Measurements from ENCODE around the gene ISCA1.

- TF ChIP-seq ZFP3 (CRISPR knock-in tag; IDR thresholded peaks at IDR 0.05) (no peak), PATZ1 (CRISPR knock-in tag; IDR thresholded peaks at IDR 0.05; ENCODE audit: borderline replicate concordance) (no peak), PPARA (CRISPR knock-in tag; IDR thresholded peaks at IDR 0.05; ENCODE audit: borderline replicate concordance) (no peak), ZC3H10 (CRISPR knock-in tag; IDR thresholded peaks at IDR 0.05) (no peak), TOX (CRISPR knock-in tag; IDR thresholded peaks at IDR 0.05; ENCODE audit: borderline replicate concordance) (no peak), ARNTL (CRISPR knock-in tag; IDR thresholded peaks at IDR 0.05; ENCODE audit: borderline replicate concordance, low read depth) (no peak), ESRRG (CRISPR knock-in tag; IDR thresholded peaks at IDR 0.05) (no peak), ISL1 (CRISPR knock-in tag; IDR thresholded peaks at IDR 0.05) (no peak), ZNF565 (CRISPR knock-in tag; conservative IDR thresholded peaks at IDR 0.05; ENCODE audit: low read depth) (no peak), SNAI2 (CRISPR knock-in tag; IDR thresholded peaks at IDR 0.05) (no peak)
Observed at GRCh38 chr9:86253577-86253976, 28.8 kb downstream of the ISCA1 start.

Measured in SK-N-SH treated with all-trans-retinoic acid at 6 μM for 48 hours (cell line).